Skeletal muscle cell (primary cell): ENCODE measurements around the gene C18orf63.
"Not testable (repeated sequence)": the region's sequence is repeated elsewhere in the genome, so short reads cannot be mapped to it uniquely, and the experiment has no call there.

ENCODE experiments used
- DNase-seq: peaks from one replicate; pipeline ENCODE4 v3.0.0-alpha.2; 2010; ENCODE audit warnings: low read depth
- H3K4me3 ChIP-seq: 2 replicates; pipeline ENCODE4 v1.5.1; 2011; ENCODE audit warnings: low read depth, mild to moderate bottlenecking, control low read depth, low read length, moderate library complexity

Gene C18orf63

GRCh38 chr18:74285583-74285982 lies 30.1 kb upstream of the C18orf63 start:
- not testable (repeated sequence) for H3K4me3 ChIP-seq, DNase-seq

- no peak for DNase-seq
Measured at GRCh38 chr18:74286106-74286855, 29.4 kb upstream of the C18orf63 start.

DNA sequence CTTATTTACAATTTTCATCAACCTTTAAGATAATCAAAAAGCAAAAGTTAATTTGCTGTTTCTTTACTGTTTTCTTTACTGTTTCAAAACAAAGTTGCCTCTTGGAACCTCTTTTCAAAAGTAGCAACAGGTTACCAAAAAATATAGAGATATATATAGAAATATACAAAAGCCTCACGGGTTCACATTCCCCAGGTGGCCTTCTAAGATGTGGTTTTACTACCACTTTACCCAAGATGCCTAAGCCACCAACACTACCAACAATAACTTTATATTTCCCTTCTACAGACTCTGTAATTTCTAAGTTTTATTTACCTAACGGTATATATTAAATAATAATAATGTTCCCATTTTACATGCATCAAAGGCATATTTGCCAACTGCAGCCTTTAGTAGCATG lies 28.8 kb upstream of the C18orf63 start:
- DNase-seq = no peak
- H3K4me3 ChIP-seq = no peak overlapping the region

More at GRCh38 chr18:74286106-74286855, 29.4 kb upstream of the C18orf63 start:
- H3K4me3 ChIP-seq = no peak overlapping the region

DNA sequence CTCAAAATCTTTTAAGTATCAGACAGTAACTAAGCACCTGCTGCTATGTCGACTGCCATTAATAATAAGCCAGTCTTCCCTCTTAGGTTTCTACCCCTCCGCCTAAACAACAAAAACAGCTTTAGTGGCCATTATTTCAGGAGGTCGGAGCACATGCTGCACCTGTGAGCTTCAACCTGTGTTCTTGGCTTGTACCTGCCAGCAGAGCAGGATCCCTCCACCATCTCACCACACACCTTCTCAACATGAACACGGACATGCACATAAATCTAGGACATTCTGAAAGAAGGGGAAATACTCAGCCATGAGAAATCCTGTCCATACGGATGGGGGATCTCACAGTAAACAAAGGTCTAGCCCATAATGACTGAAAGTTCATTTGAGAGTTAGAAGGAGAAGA lies 27.6 kb upstream of the C18orf63 start:
- H3K4me3 ChIP-seq = no peak overlapping the region
- no peak for DNase-seq

DNA sequence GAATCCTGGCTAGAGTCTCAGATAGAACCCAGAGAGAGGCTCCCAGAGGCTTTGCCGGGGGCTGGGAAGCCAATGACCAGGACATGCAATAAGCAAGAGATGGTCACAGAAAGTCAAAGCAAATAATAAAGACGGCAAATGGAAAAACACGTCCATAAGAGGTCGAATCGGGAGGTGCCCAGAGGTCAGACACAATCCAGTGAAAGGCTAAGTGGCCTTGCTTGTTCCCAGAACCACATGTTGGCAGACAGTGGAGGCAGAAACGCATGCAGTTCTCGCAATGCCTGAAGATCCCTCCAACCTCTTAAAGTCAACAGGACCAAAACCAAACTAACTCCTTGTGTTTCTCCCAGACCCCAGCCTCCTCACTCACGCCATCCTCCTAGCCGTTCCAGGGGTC lies 26.9 kb upstream of the C18orf63 start:
- no peak overlapping the region for H3K4me3 ChIP-seq
- no peak for DNase-seq

- H3K4me3 ChIP-seq = no peak overlapping the region
- DNase-seq = no peak
Measured at GRCh38 chr18:74289137-74289536, 26.5 kb upstream of the C18orf63 start.

DNA sequence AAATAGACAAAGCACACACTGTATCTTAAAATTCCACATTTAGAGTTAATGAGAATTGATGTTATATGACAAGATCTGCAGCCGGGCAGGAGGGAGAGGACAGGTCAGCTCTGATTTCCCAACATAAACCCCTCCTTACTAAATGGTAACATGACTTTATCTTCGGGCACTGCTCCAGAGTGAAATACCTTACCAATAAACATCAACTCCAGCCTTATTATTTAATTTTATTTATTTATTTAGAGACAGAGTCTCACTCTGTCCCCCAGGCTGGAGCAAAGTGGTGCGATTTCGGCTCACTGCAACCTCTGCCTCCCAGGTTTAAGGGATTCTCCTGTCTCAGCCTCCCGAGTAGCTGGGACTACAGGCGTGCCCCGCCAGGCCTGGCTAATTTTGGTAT lies 25.6 kb upstream of the C18orf63 start:
- no peak overlapping the region for H3K4me3 ChIP-seq
- no peak for DNase-seq

DNA sequence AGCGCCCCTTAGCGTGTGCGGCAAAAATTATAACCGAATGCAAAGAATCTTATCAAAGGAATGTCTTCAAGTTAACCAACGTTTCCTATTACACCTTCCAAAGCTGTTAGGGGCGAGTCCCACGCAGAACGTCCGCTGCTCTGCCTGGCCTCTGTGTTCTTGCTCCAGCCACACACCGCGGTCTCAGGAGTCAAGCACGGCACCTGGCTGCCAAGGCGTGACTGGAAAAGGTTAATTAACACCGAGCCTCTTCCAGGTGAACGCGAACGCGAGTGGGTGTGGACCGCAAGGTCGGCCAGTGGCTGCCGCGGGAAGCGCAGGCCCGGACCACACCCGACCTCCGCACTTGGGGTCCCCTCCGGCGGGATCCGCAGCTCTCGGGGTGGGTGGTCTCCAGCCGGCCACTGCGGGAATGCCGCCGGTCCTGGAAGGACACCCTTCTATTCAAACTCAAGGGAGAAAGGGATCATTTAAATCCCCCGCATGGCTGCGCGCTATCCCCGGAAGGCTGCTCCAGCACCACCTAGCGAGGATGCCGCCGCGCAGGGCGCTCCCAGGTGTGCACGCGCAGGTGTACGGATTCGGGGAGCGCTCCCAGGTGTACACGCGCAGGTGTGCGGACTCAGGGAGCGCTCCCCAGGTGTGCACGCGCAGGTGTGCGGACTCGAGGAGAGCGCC lies 24.7 kb upstream of the C18orf63 start:
- no peak for DNase-seq
- H3K4me3 ChIP-seq = peak overlapping the region; percentile 93

DNA sequence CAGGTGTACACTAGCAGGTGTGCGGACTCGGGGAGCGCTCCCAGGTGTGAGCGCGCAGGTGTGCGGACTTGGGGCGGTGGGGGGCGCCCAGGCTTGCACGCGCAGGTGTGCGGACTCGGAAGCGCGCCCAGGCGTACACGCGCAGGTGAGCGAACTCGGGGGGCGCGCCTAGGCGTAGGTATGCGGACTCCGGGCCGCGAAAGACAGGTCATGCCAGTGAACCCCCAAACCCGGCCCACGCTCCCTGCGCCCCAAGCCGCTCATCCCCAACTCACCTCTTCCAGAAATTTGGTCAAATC lies 24.2 kb upstream of the C18orf63 start:
- DNase-seq = no peak
- peak overlapping the region; percentile 93 for H3K4me3 ChIP-seq

DNA sequence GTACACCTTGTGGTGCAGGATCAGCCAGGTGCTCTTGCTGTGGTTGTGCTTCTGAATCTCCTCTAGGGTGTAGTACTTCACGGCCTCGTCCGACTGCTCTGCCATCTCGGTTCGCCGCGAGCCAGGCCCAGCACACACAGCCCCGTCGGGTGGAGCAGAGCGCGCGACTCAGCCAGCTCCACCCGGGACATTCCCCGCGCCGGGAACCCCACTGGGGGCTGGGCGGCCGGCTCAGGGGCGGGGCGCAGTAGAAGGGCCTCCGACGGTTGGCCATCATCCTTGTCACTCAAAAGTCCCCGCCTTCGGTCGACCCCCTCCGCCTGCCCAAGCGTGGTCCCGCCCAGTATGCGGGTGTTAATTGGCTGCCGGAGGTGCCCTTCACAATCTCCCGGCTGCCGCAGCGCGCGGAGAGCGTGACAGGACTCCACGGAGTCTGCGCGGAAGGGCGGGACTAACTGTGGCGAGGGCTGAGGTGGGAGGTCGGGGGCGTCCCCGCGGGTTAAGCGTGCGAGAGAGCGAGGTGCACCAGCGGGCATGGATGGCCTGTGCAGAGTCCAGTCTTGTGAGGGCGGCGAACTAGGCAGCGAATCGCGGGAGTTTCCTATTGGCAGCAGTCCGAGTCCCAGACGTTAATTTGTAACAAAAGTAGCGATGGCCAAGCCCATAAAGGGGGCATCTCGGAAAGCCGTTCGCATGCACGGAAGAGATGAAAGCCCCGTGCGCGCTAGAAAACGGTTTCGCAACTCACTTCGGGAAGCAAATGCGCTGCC lies 23.7 kb upstream of the C18orf63 start, which contains the start of gene CYB5A:
CYB5A (minus strand) TSS at position 193 of the 770 bp plus-strand sequence; CDS start at position 105, 88 bp downstream.
- peak; percentile 84 for DNase-seq
- peak within 1 kb of the TSS; percentile 93 for H3K4me3 ChIP-seq

GRCh38 chr18:74292541-74292858 lies 23.1 kb upstream of the C18orf63 start:
- H3K4me3 ChIP-seq = peak overlapping the region; percentile 93
- no peak for DNase-seq

- not testable (repeated sequence) for H3K4me3 ChIP-seq, DNase-seq
Measured at GRCh38 chr18:74292982-74293381, 22.7 kb upstream of the C18orf63 start.

DNA sequence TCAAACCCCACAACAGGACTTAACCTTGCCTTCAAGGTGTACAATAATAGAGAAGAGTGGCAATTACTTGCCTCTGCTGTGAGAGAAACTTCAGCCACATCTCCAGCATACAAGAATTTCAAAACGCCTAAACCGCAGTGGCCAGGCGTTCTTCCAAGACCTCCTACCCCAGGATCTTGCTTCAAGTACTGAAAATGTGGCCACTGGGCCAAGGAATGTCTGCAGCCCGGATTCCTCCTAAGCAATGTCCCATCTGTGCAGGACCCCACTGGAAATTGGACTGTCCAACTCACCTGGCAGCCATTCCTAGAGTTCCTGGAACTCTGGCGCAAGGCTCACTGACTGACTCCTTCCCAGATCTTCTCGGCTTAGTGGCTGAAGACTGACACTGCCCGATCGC lies 21.1 kb upstream of the C18orf63 start:
- no peak overlapping the region for H3K4me3 ChIP-seq
- no peak for DNase-seq

DNA sequence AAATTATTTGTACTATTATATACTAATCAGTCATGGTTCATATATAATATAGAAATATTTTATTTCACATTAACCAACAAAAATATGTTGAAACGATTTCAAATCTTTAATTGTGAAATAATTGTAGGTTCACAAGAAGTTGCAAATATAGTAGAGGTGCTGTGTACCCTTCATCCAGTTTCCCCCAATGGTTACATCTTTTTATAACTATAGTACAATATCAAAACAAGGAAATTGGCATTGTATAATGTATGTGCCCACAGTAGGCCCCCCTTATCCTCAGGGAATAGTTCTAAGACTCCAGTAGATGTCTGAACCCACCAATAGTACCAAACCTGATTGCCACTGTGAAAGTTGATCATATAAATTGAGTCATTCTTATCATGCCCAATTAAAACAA lies 16.5 kb upstream of the C18orf63 start:
- no peak for DNase-seq
- H3K4me3 ChIP-seq = no peak overlapping the region

DNA sequence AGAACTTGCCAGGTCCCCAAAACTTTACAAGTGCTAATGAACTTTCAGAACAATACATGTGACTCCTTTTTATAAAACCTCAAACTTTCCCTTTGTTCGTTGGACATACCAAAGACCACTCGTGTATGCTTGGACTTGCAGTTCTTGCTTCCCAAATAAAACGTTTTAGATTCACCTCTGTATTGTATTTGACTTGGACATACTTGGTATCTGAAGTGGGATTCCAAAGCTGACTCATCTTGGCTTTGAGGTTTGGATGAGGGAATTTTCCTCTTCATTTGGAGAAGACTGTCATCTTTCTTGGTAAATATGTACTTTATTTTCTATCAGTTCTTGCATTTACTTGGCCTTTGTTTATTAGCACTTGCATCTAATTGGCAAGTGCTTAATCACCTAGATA lies 15.9 kb upstream of the C18orf63 start:
- DNase-seq = no peak
- no peak overlapping the region for H3K4me3 ChIP-seq

DNA sequence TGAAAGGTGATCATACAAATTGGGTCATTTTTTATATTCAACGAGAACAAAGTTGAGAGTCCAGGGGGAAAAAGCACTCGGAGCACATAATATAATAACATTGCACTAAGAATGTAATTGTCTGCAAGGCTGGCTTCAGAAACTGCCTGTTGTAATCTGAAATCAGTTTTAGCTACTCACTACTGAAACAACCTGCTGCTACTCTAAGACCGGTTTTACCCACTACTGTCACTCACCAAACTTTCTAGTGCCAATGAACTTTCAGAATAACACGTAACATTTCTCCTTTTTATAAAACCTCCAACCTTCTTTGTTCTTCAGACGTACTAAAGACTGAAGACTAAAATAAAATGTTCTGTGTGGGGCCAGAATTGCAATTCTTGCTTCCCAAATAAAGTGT lies 12.3 kb upstream of the C18orf63 start:
- no peak for DNase-seq
- no peak overlapping the region for H3K4me3 ChIP-seq

GRCh38 chr18:74303936-74304335 lies 11.7 kb upstream of the C18orf63 start:
- no peak for DNase-seq
- H3K4me3 ChIP-seq = no peak overlapping the region

DNA sequence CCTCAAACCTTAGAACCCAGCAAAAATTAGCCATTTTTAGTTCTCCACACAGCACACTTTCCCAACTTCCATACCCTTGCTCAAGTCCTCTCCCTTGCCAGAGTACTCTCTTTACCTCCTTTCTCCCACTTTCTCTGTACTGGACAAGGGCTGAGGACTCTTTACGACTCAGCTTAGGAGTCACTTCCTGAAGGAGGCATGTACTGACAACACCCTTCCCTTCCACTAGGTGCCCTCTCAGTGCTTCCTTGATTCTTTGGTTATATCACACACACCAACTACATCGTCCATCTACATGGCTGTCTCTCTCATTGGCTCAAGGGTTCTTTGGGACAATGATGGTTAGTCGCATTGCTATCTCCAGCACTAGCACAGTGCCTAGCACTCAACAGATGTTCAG lies 5.2 kb upstream of the C18orf63 start:
- DNase-seq = no peak
- no peak overlapping the region for H3K4me3 ChIP-seq

GRCh38 chr18:74311000-74311399 lies 4.6 kb upstream of the C18orf63 start:
- no peak for DNase-seq
- H3K4me3 ChIP-seq = no peak overlapping the region

- no peak overlapping the region for H3K4me3 ChIP-seq
- DNase-seq = no peak
Measured at GRCh38 chr18:74314759-74315463, 728 bp upstream of the C18orf63 start.
